Hepatocyte (in vitro differentiated cells): ENCODE measurements around the gene ADGRG4. TPM values are rescaled to one million over a fixed set of nuclear protein-coding genes. Genes with fewer than 3 reads are reported as not detected.

Experiments used
- DNase-seq: peaks from one replicate; pipeline ENCODE4 v3.0.0-alpha.2; 2016; ENCODE audit warnings: low spot score
- H2AFZ ChIP-seq: fragments of 200-600 bp; sonication (generic); 2 replicates; pipeline ENCODE4 v1.6.0; 2016; ENCODE audit warnings: antibody characterized with exemption, mild to moderate bottlenecking
- H3K27ac ChIP-seq: fragments of 200-600 bp; sonication (generic); 2 replicates; pipeline ENCODE4 v1.5.1; 2016; ENCODE audit warnings: mild to moderate bottlenecking
- H3K27me3 ChIP-seq: fragments of 200-600 bp; sonication (generic); 2 replicates; pipeline ENCODE4 v1.6.1; 2016
- H3K36me3 ChIP-seq: fragments of 200-600 bp; sonication (generic); replicated peaks from 2 replicates; pipeline ENCODE4 v1.5.1; 2016; ENCODE audit warnings: low read depth; ENCODE audit not compliant: insufficient read depth
- H3K4me1 ChIP-seq: fragments of 200-600 bp; sonication (generic); 2 replicates; pipeline ENCODE4 v1.5.1; 2016; ENCODE audit warnings: mild to moderate bottlenecking, moderate library complexity; ENCODE audit not compliant: insufficient read depth
- H3K4me2 ChIP-seq: fragments of 200-600 bp; sonication (generic); 2 replicates; pipeline ENCODE4 v1.6.0; 2016
- H3K4me3 ChIP-seq: fragments of 200-600 bp; sonication (generic); 2 replicates; pipeline ENCODE4 v1.5.1; 2016; ENCODE audit warnings: mild to moderate bottlenecking
- H3K79me2 ChIP-seq: fragments of 200-600 bp; sonication (generic); 2 replicates; pipeline ENCODE4 v1.6.0; 2017; ENCODE audit warnings: mild to moderate bottlenecking
- H3K9me2 ChIP-seq: fragments of 200-600 bp; sonication (generic); replicated peaks from 2 replicates; pipeline ENCODE4 v1.6.0; 2017; ENCODE audit warnings: mild to moderate bottlenecking; ENCODE audit not compliant: insufficient read depth
- H3K9me3 ChIP-seq: fragments of 200-600 bp; sonication (generic); 2 replicates; pipeline ENCODE4 v1.5.1; 2016; ENCODE audit warnings: low read depth, mild to moderate bottlenecking
- H4K20me1 ChIP-seq: fragments of 200-600 bp; sonication (generic); 2 replicates; pipeline ENCODE4 v1.6.0; 2016; ENCODE audit warnings: mild to moderate bottlenecking; ENCODE audit not compliant: insufficient read depth, poor library complexity, severe bottlenecking
- EZH2 ChIP-seq: fragments of 200-600 bp; sonication (generic); IDR thresholded peaks from 2 replicates; pipeline ENCODE4 v1.6.1; 2016; ENCODE audit warnings: antibody characterized with exemption, mild to moderate bottlenecking, borderline replicate concordance
- EZH2phosphoT487 ChIP-seq: fragments of 200-600 bp; sonication (generic); IDR thresholded peaks from one replicate; pipeline ENCODE4 v1.6.1; 2018; ENCODE audit warnings: antibody characterized with exemption, mild to moderate bottlenecking, low read depth, moderate library complexity; ENCODE audit not compliant: unreplicated experiment, severe bottlenecking
- WGBS: methylation state at CpG from one replicate; pipeline ENCODE4 v1.1.6; 2016; ENCODE audit warnings: low lambda C conversion rate; ENCODE audit errors: missing lambda C conversion rate; 5-methylcytosine and 5-hydroxymethylcytosine counted together
- polyA plus RNA-seq: library from polyadenylated mRNA; unstranded; fragments of >200 nt; fragmentation: Nextera tagmentation; extraction: Ambion mirVana; gene quantifications from 2 replicates; pipeline ENCODE4 v1.2.1, GENCODE V29; 2016
- total RNA-seq: library from RNA; depleted of rRNA; stranded (reverse); fragments of >200 nt; gene quantifications from 2 replicates; pipeline ENCODE4 v1.2.3, GENCODE V29; 2014
- TF ChIP-seq, protein P1 (sequence below): fragments of 200-600 bp; sonication (generic); IDR thresholded peaks from 2 replicates; pipeline ENCODE4 v1.5.1; 2016; ENCODE audit warnings: antibody characterized with exemption, mild to moderate bottlenecking; ENCODE audit not compliant: poor library complexity

The ADGRG4 gene
- total and polyA plus RNA-seq, 2 experiments from 2014 or later = 0.27 TPM; not detected in 1

DNA sequence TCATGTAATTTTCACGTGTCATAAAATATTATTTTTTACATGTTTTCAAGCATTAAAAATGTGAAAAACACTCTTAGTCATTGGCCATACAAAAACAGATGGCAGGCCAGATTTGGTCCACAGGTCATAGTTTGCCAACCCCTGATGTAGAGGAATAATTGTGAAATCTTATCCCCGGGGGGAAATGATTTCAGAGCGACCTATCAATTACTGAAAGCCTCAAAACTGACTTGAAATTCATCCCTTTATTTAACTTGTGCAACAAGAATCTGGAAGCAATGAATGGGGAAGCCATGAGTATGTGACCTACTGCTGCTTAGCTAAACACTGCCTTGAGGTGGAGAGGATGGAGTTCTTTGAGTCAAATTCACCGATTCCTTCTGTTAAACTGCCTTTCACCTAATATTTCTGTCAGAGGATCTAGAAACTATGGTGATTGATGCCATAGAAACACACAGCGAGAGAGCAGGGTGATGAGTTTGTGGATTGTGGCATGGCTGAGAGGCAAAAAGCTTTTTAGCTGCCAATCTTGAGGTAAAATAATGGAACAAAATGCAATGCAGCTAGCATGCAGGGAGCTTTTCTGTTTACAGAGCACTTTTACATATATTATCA, 156.6 kb downstream of the ADGRG4 start:
- H3K79me2 ChIP-seq = no peaks in the 10 kb centered on the region
- peaks cover 8% of the 10 kb centered on the region for H3K4me1 ChIP-seq
- WGBS = 49% methylated on average over 5 of the region's 5 CpGs
- no peak for DNase-seq
- no peaks in the 10 kb centered on the region for H3K36me3 ChIP-seq
- no peaks in the 10 kb centered on the region for H4K20me1 ChIP-seq
- no peak overlapping the region for H3K4me3 ChIP-seq
- H2AFZ ChIP-seq = no peak overlapping the region
- H3K9me2 ChIP-seq = no peaks in the 10 kb centered on the region
- H3K4me2 ChIP-seq = no peak overlapping the region
- H3K9me3 ChIP-seq = no peaks in the 10 kb centered on the region
- TF ChIP-seq EZH2phosphoT487 = no peak
- no peak for TF ChIP-seq EZH2
- TF ChIP-seq, protein P1, sequence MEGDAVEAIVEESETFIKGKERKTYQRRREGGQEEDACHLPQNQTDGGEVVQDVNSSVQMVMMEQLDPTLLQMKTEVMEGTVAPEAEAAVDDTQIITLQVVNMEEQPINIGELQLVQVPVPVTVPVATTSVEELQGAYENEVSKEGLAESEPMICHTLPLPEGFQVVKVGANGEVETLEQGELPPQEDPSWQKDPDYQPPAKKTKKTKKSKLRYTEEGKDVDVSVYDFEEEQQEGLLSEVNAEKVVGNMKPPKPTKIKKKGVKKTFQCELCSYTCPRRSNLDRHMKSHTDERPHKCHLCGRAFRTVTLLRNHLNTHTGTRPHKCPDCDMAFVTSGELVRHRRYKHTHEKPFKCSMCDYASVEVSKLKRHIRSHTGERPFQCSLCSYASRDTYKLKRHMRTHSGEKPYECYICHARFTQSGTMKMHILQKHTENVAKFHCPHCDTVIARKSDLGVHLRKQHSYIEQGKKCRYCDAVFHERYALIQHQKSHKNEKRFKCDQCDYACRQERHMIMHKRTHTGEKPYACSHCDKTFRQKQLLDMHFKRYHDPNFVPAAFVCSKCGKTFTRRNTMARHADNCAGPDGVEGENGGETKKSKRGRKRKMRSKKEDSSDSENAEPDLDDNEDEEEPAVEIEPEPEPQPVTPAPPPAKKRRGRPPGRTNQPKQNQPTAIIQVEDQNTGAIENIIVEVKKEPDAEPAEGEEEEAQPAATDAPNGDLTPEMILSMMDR = no peak
- no peaks in the 10 kb centered on the region for H3K27me3 ChIP-seq
- H3K27ac ChIP-seq = no peak overlapping the region

DNA sequence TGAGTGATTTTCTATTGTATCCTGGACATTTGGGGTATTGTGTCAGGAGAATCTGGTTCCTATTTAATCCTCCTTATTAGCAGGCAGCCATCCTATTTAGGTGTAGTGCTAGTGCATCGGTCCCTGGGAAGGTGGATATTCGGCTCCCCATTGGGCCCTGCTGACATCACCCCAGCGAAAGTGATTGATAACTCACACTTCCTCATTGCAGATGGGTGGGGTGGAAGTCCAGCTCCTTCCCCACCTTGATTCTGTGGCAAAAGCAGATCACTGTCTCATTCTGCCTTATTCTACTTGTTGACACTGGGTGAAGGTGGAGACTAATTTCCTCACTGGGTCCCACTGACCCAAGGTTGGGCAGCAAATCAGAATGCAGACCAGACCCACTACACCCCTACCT, 163.8 kb downstream of the ADGRG4 start:
- no peak for DNase-seq
- Histone ChIP-seq H3K4me2 (no peak overlapping the region), H3K4me3 (no peak overlapping the region), H4K20me1 (no peaks in the 10 kb centered on the region), H3K4me1 (no peaks in the 10 kb centered on the region), H2AFZ (no peak overlapping the region), H3K79me2 (no peaks in the 10 kb centered on the region), H3K36me3 (no peaks in the 10 kb centered on the region), H3K27me3 (no peaks in the 10 kb centered on the region), H3K9me3 (no peaks in the 10 kb centered on the region), H3K27ac (no peak overlapping the region), H3K9me2 (no peaks in the 10 kb centered on the region)
- TF ChIP-seq, protein P1 = no peak
- 82% methylated on average over 3 of the region's 3 CpGs for WGBS

Other genes with a start within 250 kb of the ADGRG4 start
- 40.0 and 55.3 TPM in 2 replicates for gene FHL1, start 153.4 kb upstream of the ADGRG4 start, total RNA-seq
- gene FHL1, start 153.4 kb upstream of the ADGRG4 start, polyA plus RNA-seq = 28.2 and 31.5 TPM in 2 replicates
- 3.9 and 6.9 TPM in 2 replicates for gene MAP7D3, start 49.6 kb upstream of the ADGRG4 start, total RNA-seq
- gene MAP7D3, start 49.6 kb upstream of the ADGRG4 start, polyA plus RNA-seq = 6.1 and 6.8 TPM in 2 replicates
- gene BRS3, start 187.0 kb downstream of the ADGRG4 start, total RNA-seq = 0.04 TPM in 1 of 2 replicates, not detected in the other
- gene BRS3, start 187.0 kb downstream of the ADGRG4 start, polyA plus RNA-seq = not detected in 2 replicates
- 51.0 and 55.3 TPM in 2 replicates for gene HTATSF1, start 196.6 kb downstream of the ADGRG4 start, total RNA-seq
- gene HTATSF1, start 196.6 kb downstream of the ADGRG4 start, polyA plus RNA-seq = 36.6 and 37.3 TPM in 2 replicates
- 4.1 and 4.8 TPM in 2 replicates for gene VGLL1, start 231.3 kb downstream of the ADGRG4 start, total RNA-seq
- gene VGLL1, start 231.3 kb downstream of the ADGRG4 start, polyA plus RNA-seq = 9.3 and 11.6 TPM in 2 replicates